Ishikawa (cell line): ENCODE measurements around the gene SLC6A6.

Source experiments
- FOXM1 ChIP-seq: IDR thresholded peaks from 2 replicates; pipeline ENCODE4 v1.6.1; 2012; ENCODE audit warnings: low read depth, borderline replicate concordance
- YY1 ChIP-seq: IDR thresholded peaks from 2 replicates; pipeline ENCODE4 v1.6.1; 2012; ENCODE audit warnings: low read depth
- TF ChIP-seq, protein P1 (sequence below): IDR thresholded peaks from 2 replicates; pipeline ENCODE4 v1.6.1; 2012
- TF ChIP-seq, protein P2 (sequence below): IDR thresholded peaks from 2 replicates; pipeline ENCODE4 v1.6.1; 2012

GRCh38 chr3:14458434-14459275 lies 56.2 kb downstream of the SLC6A6 start:
- TF ChIP-seq, protein P1, sequence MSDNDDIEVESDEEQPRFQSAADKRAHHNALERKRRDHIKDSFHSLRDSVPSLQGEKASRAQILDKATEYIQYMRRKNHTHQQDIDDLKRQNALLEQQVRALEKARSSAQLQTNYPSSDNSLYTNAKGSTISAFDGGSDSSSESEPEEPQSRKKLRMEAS, result no peak
- TF ChIP-seq, protein P2, sequence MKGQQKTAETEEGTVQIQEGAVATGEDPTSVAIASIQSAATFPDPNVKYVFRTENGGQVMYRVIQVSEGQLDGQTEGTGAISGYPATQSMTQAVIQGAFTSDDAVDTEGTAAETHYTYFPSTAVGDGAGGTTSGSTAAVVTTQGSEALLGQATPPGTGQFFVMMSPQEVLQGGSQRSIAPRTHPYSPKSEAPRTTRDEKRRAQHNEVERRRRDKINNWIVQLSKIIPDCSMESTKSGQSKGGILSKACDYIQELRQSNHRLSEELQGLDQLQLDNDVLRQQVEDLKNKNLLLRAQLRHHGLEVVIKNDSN, result no peak
- TF ChIP-seq FOXM1, result no peak
- no peak for TF ChIP-seq YY1
